UCSD-AML1 (cell line): ENCODE results near the gene ATP6V0B.

Experiments used
- DNase-seq: peaks from one replicate; lab custom pipeline; 2025; ENCODE audit not compliant: unreplicated experiment; lab: John Stamatoyannopoulos, UW

ATP6V0B gene

DNA sequence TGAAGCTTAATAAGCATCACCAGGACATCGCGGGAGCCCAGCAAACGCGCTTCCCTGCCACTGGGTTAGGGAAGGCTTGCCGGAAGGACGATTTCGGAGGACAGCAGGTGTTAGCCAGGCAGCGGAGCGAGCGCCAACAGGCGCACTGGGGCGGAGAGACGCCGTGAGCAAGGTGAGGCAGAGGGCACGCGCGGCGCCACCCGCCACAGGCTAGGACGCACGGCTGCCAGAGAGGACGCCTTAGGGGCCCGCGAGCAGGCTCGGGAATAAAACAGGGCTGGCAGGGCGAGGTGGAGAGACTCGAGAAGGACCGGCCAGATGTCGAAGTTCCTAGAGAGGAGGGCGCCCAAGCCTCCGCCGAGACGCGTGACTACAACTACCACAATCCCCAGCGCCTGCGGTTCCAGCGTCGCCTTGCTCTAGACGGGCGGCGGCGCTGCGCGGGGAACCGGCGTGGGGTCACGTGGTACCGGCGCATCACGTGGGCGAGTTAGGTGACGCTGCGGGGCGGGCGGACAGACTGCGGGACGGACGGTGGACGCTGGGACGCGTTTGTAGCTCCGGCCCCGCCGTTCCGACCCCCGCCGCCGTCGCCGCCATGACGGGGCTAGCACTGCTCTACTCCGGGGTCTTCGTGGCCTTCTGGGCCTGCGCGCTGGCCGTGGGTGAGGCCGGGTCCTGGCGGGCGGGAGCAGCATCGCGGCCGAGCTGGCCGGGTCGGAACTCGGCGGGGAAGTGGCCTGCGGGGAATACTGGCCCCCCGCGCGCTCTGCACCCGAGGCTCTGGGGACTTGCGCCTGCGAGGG is at the start of gene ATP6V0B:
TSS of gene ATP6V0B (plus strand) at position 518 of the 806 bp plus-strand sequence. CDS start at position 599, 81 bp downstream.
- DNase-seq: peak; percentile 94

DNA sequence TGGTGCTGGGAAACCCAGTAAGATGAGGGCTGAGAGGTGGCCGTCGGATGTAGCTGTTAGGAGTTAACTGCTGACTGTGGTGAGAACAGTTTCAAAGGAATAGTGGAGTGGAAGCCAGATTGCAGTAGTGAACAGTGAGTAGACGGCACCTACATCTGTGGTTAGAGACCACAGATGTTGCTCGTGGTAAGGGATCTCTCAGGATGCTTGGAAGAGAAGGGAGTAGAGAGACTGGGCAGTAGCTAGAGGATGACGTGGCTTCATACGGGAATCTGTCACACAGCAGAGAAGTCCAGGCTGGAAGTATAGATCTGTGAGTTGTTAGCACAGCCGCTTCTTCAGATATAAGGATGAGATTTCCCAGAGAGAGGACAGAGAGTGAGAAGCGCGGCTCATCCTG is 48.9 kb upstream of the ATP6V0B start:
- DNase-seq: no peak

DNA sequence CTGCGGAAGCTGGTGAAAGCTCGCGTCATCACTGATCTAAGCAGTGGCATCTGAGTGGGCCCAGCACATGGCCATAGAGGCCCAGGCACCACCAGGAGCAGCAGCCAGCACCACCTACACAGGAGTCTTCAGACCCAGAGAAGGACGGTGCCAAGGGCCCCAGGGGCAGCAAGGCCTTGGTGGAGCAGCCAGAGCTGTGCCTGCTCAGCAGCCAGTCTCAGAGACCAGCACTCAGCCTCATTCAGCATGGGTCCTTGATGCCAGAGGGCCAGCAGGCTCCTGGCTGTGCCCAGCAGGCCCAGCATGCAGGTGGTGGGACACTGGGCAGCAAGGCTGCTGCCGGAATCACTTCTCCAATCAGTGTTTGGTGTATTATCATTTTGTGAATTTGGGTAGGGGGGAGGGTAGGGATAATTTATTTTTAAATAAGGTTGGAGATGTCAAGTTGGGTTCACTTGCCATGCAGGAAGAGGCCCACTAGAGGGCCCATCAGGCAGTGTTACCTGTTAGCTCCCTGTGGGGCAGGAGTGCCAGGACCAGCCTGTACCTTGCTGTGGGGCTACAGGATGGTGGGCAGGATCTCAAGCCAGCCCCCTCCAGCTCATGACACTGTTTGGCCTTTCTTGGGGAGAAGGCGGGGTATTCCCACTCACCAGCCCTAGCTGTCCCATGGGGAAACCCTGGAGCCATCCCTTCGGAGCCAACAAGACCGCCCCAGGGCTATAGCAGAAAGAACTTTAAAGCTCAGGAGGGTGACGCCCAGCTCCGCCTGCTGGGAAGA is 44.4 kb upstream of the ATP6V0B start:
- DNase-seq: no peak

DNA sequence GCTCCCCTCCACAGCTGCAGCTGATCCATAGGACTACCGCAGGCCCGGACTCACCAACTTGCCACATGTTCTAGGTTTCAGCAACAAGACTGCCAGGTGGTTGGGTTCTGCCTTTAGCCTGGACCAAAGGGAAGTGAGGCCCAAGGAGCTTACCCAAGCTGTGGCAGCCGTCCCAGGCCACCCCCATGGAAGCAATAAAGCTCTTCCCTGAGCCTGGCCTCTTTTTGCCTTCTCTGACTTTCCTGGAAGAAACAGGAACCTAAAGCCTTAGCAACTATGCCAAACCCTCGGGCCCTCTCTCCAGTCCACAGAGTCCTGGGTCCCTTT is 43.8 kb upstream of the ATP6V0B start:
- no peak for DNase-seq

DNA sequence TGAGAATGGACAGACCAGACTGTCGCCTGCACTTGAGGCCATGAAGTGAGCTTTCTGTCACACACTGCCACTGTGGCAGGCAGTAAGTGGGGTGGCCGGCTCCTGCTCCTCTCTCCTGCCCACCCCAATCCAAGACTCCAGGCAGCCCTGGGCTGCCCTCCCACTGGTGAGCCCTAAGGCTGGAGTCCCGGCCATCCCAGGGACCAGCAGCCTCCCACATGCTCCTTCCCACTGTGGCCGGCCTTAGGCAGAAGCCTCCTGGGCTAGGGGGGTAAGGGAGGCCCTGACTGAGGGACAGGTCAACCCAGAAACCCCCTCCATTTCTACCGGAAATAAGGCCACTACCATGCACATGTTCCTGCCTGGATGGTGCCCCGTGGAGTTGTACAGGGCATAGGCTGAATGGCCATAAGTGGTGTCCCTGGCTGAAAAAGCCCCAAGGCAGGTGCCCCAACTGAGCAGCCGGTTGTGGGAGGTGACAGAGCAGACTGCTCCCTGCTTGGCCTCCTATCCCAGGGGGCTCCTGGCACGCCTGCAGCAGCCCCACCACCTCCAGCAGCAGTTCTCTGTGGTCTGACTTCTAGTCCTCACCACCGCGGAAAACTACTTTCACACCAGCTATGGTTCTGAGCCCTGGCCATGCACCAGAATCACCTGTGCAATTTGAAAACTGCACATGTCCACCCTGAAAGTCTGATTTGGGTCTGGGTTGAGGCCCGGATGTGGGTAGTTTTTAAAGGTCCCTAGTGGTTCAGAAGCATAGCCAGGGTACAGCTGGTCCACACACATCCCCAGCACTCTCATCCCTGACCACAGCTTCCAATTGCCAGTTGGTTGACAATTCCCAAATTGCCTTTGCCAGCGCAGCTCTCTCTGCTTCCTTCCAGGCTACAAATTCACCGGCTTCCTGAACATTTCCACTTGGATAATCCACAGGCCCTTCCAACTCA is 42.8 kb upstream of the ATP6V0B start:
- no peak for DNase-seq

DNA sequence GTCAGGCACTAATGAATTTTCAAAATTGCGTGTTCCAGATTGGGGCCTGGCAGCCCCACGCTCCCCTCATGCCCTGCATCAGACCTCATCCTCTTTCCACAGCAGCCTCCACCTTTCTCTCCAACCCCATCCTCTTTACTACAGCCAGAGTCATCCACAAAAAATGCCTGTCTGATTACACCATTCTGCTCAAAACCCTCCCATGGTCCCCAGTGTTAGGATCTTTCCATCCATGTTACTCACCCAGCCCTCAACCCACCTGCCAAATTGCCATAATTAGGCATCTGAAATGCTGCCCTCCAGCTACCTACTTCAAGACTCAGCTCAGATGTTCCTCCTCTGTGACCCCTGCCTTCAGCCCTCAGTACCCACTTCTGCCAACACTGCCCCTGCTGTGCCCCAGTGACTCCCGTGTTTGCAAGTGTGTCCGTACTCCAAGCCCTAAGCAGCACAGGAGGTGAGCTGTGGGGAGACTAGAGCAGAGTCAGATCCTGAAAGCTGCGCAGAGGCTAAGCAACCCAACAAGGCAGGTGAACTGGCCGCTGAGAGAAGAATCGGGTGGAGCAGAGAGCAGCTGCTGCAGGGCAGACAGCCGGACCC is 41.9 kb upstream of the ATP6V0B start:
- no peak for DNase-seq

DNA sequence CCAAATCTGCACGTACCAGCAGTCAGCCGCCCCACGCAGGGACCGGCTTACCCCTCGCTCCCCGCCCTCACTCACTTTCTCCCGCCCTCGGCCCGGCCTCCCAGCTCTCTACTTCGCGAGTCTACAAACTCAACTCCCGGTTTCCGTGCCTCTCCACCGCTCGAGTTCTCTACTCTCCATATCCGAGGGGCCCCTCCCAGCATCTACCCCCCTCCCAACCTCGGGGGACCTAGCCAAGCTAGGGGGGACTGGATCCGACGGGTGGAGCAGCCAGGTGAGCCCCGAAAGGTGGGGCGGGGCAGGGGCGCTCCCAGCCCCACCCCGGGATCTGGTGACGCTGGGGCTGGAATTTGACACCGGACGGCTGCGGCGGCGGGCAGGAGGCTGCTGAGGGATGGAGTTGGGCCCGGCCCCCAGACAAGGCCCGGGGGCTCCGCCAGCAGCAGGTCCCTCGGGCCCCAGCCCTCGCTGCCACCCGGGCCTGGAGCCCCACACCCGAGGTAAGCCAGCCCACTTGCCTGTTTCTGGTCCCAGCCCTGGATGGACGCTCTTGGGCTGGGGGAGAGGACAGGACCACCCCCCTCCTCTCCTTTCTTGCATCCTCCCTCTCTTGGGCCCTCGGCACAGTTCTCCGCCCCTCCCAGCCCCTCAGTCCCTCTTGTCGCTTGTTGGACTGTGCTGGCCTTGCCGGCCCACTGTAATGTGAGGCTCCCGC is 41.2 kb upstream of the ATP6V0B start, which contains the start of gene ARTN:
TSS of gene ARTN (plus strand) at position 416 of the 715 bp plus-strand sequence. CDS start 1,856 bp downstream, outside the sequence.
- no peak for DNase-seq

DNA sequence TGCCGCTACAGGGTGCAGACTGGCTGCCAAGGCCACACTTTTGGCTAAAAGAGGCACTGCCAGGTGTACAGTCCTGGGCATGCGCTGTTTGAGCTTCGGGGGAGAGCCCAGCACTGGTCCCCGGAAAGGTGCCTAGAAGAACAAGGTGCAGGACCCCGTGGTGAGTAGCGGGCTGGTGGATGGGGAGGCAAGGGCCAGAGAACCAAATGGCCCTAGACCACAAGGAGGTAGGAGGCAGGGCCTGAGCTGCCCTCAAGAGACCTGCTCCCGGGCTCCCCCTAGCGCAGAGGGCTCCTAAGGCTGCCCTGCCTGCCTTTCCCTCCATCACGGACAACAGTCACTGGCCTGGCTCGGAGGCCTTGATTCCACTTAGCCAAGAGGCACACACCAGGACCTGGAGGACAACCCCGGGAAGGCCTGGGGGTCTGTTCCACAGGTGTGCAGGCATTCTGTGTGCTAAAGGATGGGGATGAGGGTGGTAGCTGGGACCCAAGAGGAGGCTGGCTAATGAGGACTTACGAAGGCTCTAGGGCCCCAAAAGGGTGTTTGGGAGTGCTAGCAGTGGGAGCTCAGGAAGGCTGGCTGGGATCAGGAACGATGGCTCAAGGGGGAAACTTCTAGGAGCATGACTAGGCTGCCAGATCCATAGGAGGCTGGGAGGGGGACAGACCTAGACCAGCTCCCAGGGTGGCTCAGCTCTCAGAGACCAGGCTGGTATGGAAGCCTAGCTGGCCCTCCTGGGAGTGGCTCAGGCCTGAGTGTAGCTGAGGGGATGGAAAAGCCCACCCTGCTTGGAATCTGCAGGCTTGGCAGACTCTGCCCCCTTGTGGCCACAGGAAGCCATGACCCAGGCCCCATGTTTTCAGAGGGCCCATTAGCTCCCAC is 40.4 kb upstream of the ATP6V0B start:
- peak; percentile 68 for DNase-seq

DNA sequence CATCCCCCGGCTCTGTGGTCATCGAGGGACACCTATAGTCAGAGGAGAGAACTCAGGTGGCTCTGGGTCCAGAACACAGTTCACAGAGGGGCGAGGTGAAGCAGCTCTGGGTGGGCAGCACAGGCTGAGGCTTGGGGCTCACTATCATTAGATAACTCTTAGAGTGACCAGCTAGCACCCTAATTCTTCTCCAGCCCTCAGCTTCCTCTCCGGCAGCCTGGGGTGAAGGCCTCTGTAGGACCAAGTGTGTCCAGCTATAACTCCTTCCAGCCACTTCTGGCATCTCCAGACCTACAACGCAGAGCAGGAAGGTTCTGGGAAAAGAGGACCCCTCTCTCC is 39.8 kb upstream of the ATP6V0B start:
- DNase-seq: no peak

DNA sequence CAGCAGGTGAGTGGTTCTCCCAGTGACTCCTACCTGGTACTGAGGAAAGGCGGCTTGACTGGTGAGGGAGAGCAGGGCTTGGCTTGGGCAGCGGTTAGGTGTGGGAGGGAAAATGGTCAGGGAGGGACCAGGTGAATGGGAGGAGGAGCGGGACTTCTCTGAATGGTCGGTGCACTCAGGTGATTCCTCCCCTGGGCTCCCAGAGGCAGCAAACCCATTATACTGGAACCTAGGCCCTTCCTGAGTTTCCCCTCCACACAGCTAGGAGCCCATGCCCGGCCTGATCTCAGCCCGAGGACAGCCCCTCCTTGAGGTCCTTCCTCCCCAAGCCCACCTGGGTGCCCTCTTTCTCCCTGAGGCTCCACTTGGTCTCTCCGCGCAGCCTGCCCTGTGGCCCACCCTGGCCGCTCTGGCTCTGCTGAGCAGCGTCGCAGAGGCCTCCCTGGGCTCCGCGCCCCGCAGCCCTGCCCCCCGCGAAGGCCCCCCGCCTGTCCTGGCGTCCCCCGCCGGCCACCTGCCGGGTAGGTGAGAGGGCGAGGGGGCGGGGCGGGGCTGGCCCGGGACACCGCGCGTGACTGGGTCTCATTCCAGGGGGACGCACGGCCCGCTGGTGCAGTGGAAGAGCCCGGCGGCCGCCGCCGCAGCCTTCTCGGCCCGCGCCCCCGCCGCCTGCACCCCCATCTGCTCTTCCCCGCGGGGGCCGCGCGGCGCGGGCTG is 38.9 kb upstream of the ATP6V0B start:
- DNase-seq: no peak

DNA sequence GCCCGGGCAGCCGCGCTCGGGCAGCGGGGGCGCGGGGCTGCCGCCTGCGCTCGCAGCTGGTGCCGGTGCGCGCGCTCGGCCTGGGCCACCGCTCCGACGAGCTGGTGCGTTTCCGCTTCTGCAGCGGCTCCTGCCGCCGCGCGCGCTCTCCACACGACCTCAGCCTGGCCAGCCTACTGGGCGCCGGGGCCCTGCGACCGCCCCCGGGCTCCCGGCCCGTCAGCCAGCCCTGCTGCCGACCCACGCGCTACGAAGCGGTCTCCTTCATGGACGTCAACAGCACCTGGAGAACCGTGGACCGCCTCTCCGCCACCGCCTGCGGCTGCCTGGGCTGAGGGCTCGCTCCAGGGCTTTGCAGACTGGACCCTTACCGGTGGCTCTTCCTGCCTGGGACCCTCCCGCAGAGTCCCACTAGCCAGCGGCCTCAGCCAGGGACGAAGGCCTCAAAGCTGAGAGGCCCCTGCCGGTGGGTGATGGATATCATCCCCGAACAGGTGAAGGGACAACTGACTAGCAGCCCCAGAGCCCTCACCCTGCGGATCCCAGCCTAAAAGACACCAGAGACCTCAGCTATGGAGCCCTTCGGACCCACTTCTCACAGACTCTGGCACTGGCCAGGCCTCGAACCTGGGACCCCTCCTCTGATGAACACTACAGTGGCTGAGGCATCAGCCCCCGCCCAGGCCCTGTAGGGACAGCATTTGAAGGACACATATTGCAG is 38.2 kb upstream of the ATP6V0B start:
- DNase-seq: no peak

DNA sequence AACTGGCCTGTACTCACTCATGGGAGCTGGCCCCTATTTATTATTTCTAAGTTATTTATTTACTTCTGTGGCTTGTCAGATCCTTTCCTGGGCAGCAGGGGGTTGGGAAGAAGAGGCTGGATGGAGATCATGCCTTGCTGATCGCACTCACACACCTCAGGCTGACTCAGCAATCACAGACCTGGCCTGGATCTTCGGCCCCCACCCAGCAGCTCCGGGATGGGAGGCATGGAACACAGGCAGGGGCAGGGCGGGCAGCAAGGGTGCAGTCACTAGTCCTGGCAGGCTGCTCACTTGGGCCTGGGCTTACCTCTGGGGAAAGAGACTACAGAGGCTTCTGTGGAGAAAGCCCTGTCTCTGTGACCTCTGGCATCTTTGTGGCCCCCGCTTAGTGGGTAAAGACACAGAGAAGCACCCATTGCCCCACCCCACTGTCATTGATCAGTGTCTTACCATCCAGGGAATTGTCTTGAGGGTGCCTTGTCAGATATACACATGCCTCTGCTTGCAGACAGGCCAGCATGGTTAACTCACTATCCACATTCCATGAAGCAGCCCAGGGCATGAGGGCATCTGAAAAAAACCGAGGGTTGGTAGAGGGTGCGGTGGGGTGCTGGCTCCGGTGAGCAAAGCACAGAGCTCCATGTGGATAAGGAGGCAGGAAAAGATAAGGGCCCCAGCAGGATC is 37.4 kb upstream of the ATP6V0B start:
- no peak for DNase-seq

DNA sequence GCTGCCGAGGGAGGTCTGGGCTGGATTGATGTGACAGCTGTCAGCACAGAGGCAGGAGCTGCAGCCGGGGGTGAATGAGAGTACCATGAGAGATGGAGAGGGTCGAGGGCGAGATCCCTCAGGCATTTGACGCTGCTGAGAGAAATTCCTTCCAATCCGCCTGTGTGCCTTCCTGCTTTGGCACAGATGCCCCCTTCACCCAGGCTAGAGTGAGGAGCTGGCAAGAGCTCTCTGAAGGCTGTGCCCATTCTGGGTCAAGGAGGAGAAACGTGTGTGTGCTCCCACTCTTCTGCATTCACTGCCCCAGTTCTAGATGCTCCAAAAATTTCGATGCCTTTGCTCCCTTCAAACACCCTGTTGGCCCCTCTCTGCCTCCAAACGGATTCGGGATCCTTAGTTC is 36.4 kb upstream of the ATP6V0B start:
- no peak for DNase-seq

DNA sequence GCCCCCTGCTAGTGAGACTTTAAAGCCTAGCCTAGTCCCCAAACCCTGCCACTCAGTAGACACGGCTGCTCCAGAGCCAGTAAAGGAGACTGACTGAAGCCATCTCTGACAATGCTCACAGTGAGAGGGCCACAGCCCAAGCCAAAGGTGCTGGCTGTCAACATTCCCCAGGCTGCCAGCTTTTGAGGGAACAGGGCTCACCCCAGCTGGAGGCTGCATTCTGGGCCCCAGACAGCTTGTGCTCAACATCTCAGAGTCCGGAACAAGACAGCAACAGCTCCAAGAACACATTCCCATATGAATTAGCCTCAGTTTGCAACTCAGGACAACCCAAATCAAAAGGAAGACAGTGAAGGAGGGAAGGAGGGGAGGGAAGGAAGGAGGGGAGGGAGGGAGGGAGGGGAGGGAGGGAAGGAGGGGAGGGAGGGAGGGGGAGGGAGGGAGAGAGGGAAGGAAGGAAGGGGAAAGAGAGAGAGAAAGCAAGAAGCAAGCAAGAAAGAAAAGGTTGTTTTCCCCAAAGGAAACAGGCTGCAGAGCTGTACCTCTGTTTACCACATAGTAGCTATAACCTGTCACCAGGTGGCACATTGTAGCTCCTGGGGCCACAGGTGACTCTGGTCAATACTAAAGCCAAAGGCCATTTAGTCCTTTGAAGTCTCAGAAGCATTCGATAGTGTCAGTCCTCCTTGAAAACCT is 35.7 kb upstream of the ATP6V0B start:
- DNase-seq: no peak

DNA sequence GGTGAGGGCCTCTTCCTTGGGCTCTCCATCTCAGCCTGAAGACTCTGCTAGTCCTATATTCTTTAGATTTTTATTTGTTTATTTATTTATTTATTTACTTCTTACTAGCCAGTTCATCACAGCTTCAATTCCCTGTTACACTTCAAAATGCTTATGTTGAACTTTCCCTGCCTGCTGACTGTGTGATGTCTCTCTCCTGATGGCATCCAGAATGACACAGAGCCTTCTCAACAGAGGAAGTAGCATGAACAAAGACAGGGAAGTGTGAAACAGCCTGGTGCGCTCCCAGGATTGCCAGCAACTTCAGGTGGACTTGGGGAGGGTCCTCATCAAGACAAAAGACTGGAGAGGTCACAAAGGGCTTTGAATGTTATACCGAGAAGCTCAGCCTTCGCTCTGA is 32.3 kb upstream of the ATP6V0B start:
- DNase-seq: no peak

DNA sequence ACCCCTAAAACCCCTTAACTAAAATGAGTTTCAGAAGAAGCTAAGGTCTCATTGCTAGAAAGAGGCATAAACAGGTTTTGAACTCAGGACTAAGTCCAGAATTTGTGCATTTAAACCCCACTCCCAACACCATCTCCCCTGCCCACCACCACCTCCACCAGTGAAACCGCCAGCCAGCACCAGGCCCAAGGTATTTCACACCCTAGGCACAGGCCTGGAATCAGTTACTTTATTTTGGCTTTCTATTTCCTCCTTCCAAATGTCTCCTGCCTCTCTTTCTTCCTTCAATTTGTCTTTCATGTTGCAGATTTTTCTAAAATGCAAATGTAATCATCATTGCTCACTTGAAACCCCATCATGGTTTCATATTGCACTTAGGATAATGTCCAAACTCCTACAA is 29.9 kb upstream of the ATP6V0B start:
- DNase-seq: no peak

DNA sequence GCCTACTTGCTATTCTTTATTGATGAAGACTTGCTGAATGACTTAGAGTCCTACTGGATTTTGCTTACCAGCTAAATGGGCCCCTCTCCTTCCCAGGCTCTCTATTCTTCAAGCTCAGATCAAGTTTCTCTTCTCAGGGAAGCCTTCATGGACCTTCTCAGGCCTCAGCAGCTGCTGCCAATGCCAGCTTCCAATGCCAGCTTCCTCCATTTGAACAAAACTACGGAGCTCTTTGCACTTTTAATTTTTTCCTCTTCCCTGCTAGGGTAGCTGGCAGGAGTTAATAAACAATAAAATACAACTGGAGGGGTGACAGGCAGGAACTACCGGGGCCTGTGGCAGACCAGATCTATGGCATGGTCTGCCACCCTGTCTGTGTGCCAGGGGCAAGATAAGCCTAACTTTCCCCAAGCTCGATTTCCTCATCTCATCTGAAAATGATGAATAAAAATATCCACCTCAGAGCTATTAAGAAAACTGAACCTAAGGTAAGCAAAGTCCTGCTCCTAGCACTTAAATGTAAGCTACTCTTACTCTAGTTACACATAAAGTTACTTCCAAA is 29.0 kb upstream of the ATP6V0B start:
- no peak for DNase-seq
